ENCODE results near the gene AGT.

GRCh38 chr1:230713915-230714764 lies at the start of gene AGT:
- TF ChIP-seq EP300 (IDR thresholded peaks at IDR 0.05) = no peak
- TF ChIP-seq, protein P1, sequence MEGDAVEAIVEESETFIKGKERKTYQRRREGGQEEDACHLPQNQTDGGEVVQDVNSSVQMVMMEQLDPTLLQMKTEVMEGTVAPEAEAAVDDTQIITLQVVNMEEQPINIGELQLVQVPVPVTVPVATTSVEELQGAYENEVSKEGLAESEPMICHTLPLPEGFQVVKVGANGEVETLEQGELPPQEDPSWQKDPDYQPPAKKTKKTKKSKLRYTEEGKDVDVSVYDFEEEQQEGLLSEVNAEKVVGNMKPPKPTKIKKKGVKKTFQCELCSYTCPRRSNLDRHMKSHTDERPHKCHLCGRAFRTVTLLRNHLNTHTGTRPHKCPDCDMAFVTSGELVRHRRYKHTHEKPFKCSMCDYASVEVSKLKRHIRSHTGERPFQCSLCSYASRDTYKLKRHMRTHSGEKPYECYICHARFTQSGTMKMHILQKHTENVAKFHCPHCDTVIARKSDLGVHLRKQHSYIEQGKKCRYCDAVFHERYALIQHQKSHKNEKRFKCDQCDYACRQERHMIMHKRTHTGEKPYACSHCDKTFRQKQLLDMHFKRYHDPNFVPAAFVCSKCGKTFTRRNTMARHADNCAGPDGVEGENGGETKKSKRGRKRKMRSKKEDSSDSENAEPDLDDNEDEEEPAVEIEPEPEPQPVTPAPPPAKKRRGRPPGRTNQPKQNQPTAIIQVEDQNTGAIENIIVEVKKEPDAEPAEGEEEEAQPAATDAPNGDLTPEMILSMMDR (IDR thresholded peaks at IDR 0.05) = no peak

Measured in gastroesophageal sphincter (tissue), 3 donors.